H54 (cell line): ENCODE results near the gene DOCK9.

ENCODE experiments used
- DNase-seq: peaks from one replicate; pipeline ENCODE4 v3.0.0; 2011; ENCODE audit warnings: low spot score, mixed read lengths; ENCODE audit not compliant: insufficient read length
- FAIRE-seq: peaks from 3 replicates; lab custom pipeline; 2011; peaks lifted over from hg19 to GRCh38; lab: Jason Lieb, UNC
- POLR2A ChIP-seq: IDR thresholded peaks from 2 replicates; pipeline ENCODE4 v1.6.1; 2011; ENCODE audit warnings: low read depth, mild to moderate bottlenecking, low read length

DOCK9 gene

DNA sequence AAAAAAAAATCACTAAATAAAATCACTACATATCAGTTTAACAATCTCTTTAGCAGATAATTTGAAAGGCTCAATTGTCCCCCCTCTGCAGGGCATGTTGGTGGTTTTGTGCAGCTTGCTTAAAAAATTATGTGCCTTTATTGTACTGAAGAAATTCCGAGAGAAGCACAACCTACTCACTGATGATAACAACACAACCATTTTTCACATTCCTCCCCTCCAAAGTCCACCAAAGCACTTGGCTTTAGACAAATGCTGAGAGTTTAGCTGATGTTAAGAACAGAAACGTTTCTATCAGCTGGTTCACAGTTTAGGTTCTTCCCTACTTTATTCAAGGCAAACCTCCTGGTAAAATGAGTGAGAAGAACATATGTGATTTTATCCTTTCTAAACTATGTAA is 923 bp downstream of the DOCK9 start:
- FAIRE-seq, result no peak
- TF ChIP-seq POLR2A, result no peak

GRCh38 chr13:98976338-98976737 is 1.5 kb downstream of the DOCK9 start:
- TF ChIP-seq POLR2A, result no peak
- no peak for FAIRE-seq
- no peak for DNase-seq

More for the DNA sequence above, 923 bp downstream of the DOCK9 start:
- no peak for DNase-seq

DNA sequence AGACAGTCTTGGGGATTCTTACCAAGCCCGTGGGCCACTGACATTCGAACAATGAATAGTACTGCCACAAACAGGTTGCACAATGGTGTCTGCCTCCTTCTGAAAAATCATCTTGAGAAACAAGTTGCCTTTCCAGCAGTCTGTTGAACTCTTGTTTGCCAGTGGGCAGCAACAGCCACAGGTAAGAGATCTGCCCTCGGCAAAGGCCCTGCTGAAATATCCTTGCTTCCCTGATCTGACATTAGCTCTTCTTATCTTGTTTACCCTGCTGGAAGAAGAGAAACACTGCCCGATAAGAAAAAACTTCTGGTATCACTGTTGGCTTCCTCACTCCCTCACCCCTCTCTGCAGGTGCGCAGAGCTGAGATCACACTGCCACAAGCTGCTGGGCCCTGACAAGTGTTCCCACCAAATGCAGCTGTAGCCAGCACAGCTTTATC is 2.0 kb downstream of the DOCK9 start:
- no peak for FAIRE-seq
- TF ChIP-seq POLR2A, result no peak
- DNase-seq, result no peak

DNA sequence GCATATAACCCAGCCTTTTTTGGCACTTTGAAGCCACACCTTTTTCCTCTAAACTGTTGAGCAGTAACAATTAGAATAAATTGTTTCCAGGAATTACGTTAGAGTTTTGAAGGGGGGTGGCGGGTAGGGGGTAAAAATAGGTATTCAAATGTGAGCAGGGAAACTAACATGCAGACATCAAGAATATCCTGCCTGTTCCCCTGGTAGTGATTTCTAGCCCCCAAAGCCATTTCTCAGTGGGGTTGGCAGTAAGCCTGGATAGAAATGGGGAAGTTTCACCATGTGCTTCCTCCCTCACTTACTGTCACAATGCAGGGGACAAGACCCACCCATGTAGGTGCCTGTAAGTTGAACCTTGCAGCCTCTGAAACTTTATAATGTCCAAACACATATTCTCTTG is 3.8 kb downstream of the DOCK9 start:
- no peak for TF ChIP-seq POLR2A
- FAIRE-seq (no peak), DNase-seq (no peak)

DNA sequence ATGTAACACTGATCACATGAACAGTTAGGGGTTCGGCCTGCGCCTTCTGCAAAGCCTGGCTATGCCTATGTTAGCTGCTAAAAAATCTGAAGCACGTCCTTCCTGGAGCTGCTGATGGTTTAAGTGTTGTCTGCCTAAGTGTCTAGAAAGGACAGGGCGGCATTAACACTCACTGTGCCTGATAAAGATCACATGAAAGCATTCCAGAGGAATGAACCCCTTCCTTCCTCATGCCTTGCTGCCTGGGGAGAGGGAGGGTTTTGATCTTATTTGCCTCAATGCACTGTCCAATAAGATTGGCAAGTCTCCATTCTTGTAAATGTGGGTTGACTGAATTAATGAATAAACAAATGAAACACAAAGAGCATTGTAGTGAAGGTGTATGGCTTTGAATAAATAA is 5.2 kb downstream of the DOCK9 start:
- peak; percentile 100 for FAIRE-seq
- peak; percentile 89 for DNase-seq
- TF ChIP-seq POLR2A, result no peak

DNA sequence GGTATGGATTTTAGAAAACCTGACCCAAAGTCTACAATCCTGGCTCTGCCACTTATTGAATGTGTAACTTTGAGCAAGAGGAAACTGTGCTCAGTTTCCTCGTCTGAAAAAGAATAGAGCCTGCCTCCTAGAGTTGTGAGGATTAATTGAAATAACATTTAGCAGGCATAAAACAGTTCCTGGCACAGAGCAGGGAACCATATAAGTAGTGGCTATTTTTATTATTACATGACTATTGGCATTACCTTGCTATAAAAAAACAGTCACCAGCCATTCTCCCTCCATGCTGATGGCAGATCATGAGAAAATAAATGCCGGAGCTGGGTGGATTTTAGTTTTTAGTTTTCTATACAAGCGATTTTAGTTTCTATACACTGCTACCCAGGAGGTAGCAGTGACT is 5.8 kb downstream of the DOCK9 start:
- DNase-seq, result no peak
- FAIRE-seq, result no peak
- no peak for TF ChIP-seq POLR2A

DNA sequence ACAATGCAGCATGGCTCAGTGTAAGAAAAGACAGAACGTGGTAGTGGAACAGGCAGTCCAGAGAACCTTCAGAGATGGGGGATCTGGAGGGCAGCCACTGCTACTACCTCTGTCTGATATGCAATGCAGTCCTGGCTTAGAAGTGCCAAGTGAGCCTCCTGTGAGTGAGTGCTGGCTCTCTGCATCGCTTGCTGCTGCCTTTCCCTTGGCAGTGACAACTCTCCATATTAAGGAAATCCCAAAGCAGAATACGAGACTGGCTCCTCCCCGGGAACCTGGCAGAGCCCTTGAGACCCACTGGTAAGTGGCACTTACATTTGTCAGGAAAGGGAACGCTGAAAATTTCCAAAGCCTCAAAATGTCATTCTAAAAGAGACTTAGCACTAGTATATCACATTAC is 7.5 kb downstream of the DOCK9 start:
- no peak for DNase-seq

GRCh38 chr13:98967491-98967890 is 10.4 kb downstream of the DOCK9 start:
- no peak for TF ChIP-seq POLR2A
- DNase-seq (no peak), FAIRE-seq (no peak)

More for the DNA sequence above, 7.5 kb downstream of the DOCK9 start:
- FAIRE-seq, result no peak
- no peak for TF ChIP-seq POLR2A

GRCh38 chr13:98966019-98966418 is 11.8 kb downstream of the DOCK9 start:
- DNase-seq (no peak), FAIRE-seq (no peak)
- no peak for TF ChIP-seq POLR2A

DNA sequence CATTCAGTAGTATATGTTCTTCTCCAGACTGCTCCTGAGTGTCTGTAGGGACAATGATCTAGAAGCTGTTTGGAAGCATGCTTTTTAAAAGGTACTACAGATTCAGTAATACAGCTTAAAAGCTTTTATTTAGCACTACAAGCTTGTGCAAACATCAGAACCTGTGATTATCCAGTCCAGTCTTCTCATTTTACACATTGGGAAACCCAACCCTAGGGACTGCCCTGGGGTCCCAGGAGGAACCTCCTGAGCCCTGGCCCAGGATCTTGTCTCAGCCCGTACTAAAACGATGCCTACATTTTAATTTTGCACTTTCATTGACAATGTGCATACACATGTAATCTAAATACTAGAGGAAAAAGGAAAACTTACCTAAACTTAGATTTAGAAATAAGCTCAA is 12.5 kb downstream of the DOCK9 start:
- no peak for TF ChIP-seq POLR2A
- DNase-seq, result no peak
- no peak for FAIRE-seq

DNA sequence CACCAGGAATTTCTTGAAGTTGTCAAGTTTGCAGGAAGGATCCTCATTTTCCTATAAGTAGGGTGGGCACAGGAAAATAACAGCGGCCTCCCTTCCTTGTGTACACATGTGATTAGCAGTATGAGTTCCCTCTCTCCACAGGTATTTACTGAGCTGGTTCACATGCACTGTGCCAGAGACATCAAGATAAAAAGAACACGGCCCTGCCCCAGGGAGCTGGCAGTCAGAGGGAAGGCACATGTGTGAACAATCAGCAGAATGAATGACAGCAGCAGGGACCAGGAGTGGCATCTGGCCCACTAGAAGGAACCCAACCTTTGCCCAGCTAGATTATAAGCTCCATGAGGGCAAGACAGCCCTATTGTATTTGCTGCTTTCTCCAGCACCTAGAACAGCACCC is 13.9 kb downstream of the DOCK9 start:
- no peak for TF ChIP-seq POLR2A
- DNase-seq (no peak), FAIRE-seq (no peak)

- no peak for TF ChIP-seq POLR2A
- DNase-seq, result no peak
- peak; percentile 45 for FAIRE-seq
Observed at GRCh38 chr13:98962901-98963590, 14.8 kb downstream of the DOCK9 start.

DNA sequence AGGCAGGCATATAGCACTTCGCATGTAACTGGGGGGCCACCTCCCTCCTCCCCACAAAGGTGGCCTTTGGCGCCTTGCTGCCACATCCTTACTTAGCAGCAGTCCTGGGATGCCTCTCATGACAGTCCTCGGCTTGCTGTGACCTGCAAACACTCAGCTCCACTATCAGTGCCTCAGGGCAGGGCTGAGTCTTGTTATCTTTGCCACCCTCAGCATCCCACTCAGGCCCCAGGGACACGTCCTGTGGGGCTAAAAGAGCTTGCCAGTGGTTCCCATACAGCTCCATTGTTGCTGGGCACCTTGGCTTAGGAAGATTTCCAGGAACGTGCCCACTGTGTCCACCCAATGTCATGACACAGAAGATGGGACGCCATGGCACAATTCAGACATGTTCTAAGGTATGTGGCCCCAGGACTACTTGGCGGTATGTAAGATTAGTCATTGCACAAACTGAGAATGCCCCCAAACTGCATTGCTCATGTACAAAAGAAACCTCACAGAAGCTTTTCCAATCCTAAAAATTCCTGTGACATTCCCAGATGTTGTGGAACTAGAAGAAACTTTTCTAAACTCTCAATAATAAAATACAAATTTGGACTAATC is 16.3 kb downstream of the DOCK9 start:
- no peak for TF ChIP-seq POLR2A
- no peak for DNase-seq
- no peak for FAIRE-seq

- no peak for FAIRE-seq
- no peak for DNase-seq
- TF ChIP-seq POLR2A, result no peak
Observed at GRCh38 chr13:98960606-98961502, 17.0 kb downstream of the DOCK9 start.
